Neutrophil (primary cell): ENCODE measurements around the gene GLDC.

Experiments
- H3K27ac ChIP-seq: fragments of 200-600 bp; sonication (generic); 2 replicates; pipeline ENCODE4 v1.5.1; 2016; ENCODE audit warnings: mild to moderate bottlenecking, moderate library complexity
- H3K27me3 ChIP-seq: fragments of 200-600 bp; sonication (generic); 2 replicates; pipeline ENCODE4 v1.6.0; 2016; ENCODE audit warnings: mild to moderate bottlenecking
- H3K36me3 ChIP-seq: fragments of 200-600 bp; sonication (generic); 2 replicates; pipeline ENCODE4 v1.5.1; 2017
- H3K4me1 ChIP-seq, 2 experiments: fragments of 200-600 bp in 1 of 2; sonication (generic) in 1 of 2; 1 replicate in 1 of 2; 2 replicates in 1 of 2; pipeline versions ENCODE4 v1.5.1 to v1.6.1; 2013 to 2016; ENCODE audit warnings: low read depth in 1 of 2, low read length in 1 of 2, mild to moderate bottlenecking in 1 of 2, moderate library complexity in 1 of 2; ENCODE audit not compliant: control insufficient read depth in 1 of 2, insufficient read depth in 1 of 2
- H3K4me3 ChIP-seq, 2 experiments: fragments of 200-600 bp in 1 of 2; sonication (generic) in 1 of 2; 1 replicate in 1 of 2; 2 replicates in 1 of 2; pipeline ENCODE4 v1.5.1; 2013 to 2016; ENCODE audit warnings: low read depth in 1 of 2, low read length in 1 of 2, mild to moderate bottlenecking in 1 of 2, moderate library complexity in 1 of 2
- H3K9me3 ChIP-seq: fragments of 200-600 bp; sonication (generic); 2 replicates; pipeline ENCODE4 v1.5.1; 2016
- TF ChIP-seq, protein P1 (sequence below): fragments of 200-600 bp; sonication (generic); IDR thresholded peaks from 2 replicates; pipeline ENCODE4 v1.5.1; 2016; ENCODE audit warnings: antibody characterized with exemption

The GLDC gene

DNA sequence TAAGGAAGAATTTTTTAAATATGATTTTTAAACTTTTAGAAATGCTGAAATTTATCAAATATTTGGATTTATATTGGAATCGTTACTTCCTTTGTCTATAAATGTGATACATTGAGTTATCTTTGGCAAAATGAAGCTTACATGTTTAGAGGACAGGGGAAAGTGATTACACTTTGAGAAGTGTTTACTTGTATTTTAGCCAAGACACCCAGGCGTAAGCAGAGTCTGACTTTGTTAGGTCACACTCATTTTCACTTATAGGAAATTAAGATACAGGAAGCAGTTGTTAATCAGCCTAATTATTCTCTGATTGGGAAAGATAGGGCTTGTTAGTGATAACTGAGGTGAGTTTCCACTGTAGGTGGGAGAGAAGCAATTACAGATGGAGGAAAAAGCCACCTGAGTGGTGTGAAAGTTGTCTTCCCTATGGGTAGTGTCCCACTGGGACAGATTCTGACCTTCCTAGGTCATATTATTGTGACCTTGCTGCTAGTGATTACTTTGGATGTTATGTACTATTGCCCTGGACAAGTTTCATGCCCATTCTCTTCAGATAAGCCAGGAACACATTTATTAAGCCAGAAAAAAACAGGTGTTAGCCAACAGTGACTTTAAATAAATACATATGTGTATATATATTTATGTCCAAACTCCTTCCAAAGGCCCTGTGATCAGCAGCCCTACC is 143.9 kb downstream of the GLDC start:
- Histone ChIP-seq H3K27ac (no peak overlapping the region), H3K27me3 (no peaks in the 10 kb centered on the region), H3K4me3 (no peak overlapping the region), H3K9me3 (no peaks in the 10 kb centered on the region), H3K36me3 (peaks cover 89% of the 10 kb centered on the region), H3K4me1 (no peaks in the 10 kb centered on the region)
- TF ChIP-seq, protein P1, sequence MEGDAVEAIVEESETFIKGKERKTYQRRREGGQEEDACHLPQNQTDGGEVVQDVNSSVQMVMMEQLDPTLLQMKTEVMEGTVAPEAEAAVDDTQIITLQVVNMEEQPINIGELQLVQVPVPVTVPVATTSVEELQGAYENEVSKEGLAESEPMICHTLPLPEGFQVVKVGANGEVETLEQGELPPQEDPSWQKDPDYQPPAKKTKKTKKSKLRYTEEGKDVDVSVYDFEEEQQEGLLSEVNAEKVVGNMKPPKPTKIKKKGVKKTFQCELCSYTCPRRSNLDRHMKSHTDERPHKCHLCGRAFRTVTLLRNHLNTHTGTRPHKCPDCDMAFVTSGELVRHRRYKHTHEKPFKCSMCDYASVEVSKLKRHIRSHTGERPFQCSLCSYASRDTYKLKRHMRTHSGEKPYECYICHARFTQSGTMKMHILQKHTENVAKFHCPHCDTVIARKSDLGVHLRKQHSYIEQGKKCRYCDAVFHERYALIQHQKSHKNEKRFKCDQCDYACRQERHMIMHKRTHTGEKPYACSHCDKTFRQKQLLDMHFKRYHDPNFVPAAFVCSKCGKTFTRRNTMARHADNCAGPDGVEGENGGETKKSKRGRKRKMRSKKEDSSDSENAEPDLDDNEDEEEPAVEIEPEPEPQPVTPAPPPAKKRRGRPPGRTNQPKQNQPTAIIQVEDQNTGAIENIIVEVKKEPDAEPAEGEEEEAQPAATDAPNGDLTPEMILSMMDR: no peak

DNA sequence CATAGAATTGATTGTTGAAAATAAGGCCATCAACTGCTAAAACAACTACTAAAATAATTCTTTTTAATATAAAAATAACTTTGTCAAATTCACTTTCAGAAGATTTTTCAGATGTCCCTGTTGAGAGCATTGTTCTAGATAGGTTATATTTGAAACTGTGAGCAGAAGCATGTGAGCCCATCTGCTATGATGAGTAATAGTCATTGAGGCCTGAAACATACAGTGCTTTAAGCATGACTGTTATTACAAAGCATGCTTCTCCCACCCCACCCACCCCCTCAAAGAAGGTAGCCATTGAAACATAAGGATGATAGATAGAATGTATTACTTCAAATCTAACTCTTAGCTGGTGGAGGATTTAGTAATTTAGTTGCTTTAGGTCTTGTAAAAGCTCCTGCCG is 146.5 kb downstream of the GLDC start:
- no peak overlapping the region for H3K4me3 ChIP-seq
- H3K36me3 ChIP-seq: peaks cover 81% of the 10 kb centered on the region
- H3K4me1 ChIP-seq: no peaks in the 10 kb centered on the region
- TF ChIP-seq, protein P1: no peak
- H3K27ac ChIP-seq: no peak overlapping the region
- no peaks in the 10 kb centered on the region for H3K9me3 ChIP-seq
- H3K27me3 ChIP-seq: no peaks in the 10 kb centered on the region

DNA sequence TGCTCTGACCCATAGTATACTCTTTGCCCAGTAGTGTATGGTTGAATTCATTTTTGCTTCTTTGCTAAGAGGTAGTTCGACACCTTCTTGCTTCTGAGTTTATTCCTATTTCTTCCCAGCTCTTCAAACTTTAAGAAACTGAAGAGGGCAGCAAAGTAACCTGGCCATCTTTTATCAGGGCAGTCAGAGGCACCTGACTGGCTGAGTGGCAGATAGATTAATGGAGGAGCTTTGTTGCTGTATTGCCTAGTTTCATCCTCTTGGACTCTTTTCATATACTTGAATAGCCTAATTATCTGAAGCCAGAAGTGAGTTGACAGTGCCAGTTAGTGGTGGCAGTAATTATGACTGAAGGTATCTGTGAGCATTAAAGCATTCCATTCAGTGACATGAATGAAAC is 150.1 kb downstream of the GLDC start:
- TF ChIP-seq, protein P1: no peak
- Histone ChIP-seq H3K36me3 (peaks cover 59% of the 10 kb centered on the region), H3K27ac (no peak overlapping the region), H3K4me1 (no peaks in the 10 kb centered on the region), H3K4me3 (no peak overlapping the region), H3K27me3 (no peaks in the 10 kb centered on the region), H3K9me3 (no peaks in the 10 kb centered on the region)

DNA sequence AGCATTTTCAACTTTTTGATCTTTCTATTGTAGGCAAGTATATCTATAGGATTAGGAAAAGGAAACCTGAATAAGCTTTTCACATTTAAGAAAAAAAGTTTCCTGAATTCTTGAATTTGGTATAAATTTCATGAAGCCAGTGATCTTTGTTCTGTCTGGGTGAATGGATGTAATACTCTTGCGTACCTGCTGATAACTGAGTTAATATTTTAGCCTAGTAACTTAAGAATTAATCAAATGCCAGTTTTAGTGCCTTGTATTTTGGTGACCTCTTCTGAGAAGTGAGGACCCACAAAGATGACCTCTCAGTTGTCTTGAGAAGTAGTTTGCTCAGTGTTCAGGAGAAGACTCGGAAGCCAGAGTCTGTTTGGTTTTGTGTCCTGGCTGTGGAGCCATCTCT is 154.7 kb downstream of the GLDC start:
- TF ChIP-seq, protein P1: no peak
- Histone ChIP-seq H3K27ac (no peak overlapping the region), H3K36me3 (peaks cover 46% of the 10 kb centered on the region), H3K27me3 (no peaks in the 10 kb centered on the region), H3K4me3 (no peak overlapping the region), H3K4me1 (no peaks in the 10 kb centered on the region), H3K9me3 (no peaks in the 10 kb centered on the region)

DNA sequence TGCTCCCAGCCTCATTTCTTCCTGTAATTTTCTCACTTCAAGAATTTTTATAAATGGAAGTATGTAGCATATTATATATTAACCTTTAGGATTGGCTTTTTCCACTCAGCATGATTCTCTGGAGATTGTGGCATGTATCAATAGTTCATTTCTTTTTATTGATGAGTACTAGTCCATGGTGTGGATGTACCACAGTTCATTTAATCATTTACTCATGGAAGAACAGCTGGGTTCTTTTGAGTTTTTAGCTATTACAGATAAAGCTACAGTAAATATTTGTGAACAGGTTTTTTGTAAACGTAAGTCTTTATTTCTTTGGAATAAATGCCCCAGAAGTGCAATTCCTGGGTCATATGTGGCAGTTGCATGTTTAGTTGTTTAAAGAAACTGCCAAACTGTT is 156.4 kb downstream of the GLDC start:
- Histone ChIP-seq H3K36me3 (peaks cover 40% of the 10 kb centered on the region), H3K4me3 (no peak overlapping the region), H3K9me3 (no peaks in the 10 kb centered on the region), H3K27me3 (no peaks in the 10 kb centered on the region), H3K4me1 (no peaks in the 10 kb centered on the region), H3K27ac (no peak overlapping the region)
- TF ChIP-seq, protein P1: no peak
